Glomerular visceral epithelial cell (primary cell): ENCODE results near the gene MAGEA9.
"Not testable (repeated sequence)": the region's sequence is repeated elsewhere in the genome, so short reads cannot be mapped to it uniquely, and the experiment has no call there.

Experiments used
- DNase-seq: peaks from one replicate; pipeline ENCODE4 v3.0.0-alpha.2; 2016; ENCODE audit errors: extremely low spot score

MAGEA9 gene

DNA sequence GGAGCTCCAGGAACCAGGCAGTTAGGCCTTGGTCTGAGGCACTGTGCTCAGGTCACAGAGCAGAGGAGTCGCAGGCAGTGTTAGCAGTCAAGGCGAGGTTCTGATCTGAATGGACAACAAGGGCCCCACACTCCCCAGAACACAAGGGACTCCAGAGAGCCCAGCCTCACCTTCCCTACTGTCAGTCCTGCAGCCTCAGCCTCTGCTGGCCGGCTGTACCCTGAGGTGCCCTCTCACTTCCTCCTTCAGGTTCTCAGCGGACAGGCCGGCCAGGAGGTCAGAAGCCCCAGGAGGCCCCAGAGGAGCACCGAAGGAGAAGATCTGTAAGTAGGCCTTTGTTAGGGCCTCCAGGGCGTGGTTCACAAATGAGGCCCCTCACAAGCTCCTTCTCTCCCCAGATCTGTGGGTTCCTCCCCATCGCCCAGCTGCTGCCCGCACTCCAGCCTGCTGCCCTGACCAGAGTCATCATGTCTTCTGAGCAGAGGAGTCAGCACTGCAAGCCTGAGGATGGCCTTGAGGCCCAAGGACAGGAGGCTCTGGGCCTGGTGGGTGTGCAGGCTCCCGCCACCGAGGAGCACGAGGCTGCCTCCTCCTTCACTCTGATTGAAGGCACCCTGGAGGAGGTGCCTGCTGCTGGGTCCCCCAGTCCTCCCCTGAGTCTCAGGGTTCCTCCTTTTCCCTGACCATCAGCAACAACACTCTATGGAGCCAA is 26.2 kb downstream of the MAGEA9 start:
- no peak for DNase-seq

DNA sequence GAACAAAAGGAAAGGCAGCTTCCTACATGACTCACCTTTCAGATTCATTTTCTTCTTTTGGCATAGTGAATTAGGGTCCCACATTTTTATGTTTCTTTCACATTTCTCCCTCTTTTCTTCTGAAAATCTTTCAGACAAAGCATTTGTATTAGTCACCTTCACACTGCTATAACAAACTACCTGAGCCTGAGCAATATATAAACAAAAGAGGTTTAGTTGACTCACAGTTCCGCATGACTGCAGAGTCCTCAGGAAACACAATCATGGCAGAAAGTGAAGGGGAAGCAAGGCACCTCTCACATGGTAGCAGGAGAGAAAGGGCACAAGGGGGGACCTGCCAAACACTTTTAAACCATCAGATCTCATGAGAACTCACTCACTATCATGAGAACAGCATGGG is 36.9 kb downstream of the MAGEA9 start:
- DNase-seq, result no peak

DNA sequence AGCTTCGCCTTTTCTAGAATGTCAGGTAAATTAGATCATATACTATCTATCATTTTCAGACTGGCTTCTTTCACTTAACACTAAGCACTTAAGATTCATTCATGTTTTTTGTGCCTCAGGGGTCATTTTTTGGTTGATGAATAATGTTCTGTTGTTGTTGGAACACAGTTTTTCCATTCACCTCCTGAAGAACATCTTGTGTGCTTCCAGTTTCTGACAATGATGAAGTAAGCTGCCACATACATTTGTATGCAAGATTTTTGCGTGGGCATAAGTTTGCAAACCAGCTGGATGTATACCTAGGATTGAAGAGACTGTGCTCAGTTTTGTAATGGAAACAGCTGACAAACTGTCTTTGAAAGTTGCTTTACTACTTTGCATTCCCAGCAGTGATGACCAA is 37.6 kb downstream of the MAGEA9 start:
- DNase-seq, result no peak

DNA sequence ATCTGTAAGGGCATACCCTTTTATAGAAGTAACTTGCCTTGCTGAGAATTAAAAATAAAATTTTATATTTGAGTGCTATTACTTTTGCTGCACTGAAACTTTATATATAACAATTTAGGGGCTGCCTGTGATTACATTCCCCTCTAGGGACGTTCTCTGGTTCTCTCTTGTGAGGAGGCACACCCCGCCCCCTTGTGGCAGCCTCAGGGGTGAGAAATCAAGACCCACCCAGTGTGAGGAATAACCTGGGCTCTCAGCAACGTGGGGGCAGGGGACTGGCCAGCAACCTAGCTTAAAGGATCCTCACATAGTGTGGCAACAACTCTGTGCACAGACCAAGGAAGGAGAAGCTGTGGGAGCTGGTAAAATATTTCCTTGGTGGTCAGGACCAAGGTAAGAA is 43.7 kb downstream of the MAGEA9 start:
- DNase-seq, result peak; percentile 6

DNA sequence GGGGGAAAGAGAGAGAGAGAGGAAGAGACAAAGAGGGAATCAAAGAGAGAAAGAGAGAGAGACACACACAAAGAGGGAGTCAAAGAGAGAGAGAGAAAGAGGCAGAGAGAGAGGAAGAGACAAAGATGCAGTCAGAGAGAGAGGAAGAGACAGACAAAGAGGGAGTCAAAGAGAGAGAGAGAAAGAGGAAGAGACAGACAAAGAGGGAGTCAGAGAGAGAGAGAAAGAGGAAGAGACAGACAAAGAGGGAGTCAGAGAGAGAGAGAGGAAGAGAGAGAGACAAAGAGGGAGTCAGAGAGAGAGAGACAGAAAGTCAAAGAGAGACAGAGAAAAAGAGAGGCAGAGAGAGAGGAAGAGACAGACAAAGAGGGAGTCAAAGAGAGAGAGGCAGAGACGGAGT is 45.5 kb downstream of the MAGEA9 start:
- no peak for DNase-seq

DNA sequence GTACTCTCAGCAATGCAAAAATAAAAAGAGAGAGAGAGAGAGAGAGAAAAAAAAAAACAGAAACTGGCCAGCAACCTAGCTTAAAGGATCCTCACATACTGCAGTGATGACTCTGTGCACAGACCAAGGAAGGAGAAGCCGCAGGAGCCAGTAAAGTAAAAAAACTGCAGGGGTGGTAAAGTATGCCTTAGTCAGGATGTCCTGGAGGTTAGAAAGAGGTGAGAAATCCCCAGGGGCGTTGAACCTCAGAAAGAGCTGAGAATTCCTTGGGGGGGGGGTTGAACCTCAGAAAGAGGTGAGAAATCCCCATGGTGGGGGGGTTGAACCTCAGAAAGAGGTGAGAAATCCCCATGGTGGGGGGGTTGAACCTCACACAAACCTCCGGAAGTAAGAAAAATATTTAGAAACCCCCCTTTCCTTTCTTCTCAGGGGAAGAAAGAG is 48.0 kb downstream of the MAGEA9 start:
- peak; percentile 60 for DNase-seq

DNA sequence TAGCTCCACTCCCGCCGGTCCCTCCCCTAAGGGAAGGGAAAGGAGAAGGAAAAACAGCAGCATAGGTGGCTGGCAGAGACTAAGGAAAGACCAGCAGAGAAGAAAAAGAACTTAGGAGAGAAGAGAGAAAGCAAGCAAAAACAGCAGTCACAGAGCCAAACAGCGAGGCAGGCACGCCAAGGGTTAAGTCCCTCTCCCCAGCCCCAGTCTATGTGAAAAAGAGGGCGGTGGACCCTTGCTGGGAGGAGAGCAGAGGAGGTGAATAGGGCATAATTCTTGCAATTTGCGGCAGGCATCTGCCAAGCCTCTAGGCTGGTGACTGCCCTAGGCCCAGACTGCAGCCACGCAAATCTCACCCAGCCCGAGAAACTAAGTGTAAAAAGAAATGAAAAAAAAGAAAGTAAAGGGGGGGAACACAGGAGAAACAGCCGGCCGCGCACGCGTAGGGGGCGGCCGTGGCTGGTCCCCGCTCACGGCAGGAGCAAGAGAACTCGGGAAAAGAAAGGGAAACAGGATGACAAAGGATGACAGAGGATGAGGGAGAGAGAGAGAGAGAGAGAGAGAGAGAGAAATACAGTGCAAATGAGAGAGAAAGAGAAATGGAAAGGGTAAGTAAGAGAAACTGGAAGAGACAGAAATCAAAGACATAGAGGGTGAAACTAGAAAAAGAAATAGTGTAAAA is 48.6 kb downstream of the MAGEA9 start:
- DNase-seq, result peak; percentile 30

DNA sequence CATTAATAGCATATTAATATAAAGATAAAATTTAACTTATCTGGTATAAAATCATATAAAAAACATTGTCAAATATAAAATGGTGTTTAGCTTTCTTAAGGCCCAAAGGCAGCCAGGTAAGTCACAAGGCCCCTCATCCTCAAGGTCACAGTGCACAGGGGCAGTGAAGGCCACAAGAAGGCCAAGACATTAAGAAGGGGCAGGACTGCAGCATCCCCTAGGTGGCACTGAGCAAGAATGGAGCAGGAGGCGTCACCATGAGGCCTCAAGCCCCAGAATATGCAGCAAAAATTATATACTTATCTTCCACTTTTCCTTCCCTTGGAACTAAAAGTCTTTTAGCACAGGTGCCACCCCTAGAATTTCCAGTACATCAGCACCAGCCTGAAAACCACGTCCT is 49.7 kb downstream of the MAGEA9 start:
- no peak for DNase-seq

DNA sequence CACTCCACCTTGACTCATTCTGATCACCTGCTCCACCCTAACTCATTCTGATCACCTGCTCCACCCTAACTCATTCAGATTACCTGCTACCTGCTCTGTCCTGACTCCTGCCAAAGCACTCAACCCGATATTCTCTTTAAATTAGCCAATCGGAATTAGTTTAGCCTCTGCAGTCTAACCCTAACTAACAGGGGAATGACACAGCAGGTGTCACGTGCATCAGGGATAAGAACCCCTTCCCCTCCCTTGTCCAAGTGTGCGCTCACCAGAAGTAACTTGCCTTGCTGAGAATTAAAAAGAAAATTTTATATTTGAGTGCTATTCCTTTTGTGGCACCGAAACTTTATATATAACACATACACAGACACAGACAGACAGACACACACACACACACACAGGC is 55.0 kb downstream of the MAGEA9 start:
- not testable (repeated sequence) for DNase-seq

DNA sequence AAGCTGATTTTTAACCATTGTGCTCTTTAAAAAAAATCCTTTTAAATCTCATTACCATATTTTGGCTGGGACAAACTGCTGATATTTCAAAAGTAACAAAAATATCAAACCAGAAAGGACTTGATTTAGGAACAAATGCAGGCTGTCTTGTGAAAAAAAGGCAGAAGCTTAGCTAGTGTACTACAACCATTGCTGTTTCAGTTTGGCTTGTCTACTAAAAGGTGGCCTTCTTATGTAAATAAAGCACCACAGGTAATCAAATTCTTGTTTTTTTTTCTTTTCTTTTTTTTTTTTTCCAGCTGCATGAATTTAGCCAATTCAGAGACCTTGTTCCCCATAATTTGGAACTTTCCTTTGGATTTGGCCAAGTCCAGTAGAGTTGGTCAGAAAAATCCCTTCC is 55.4 kb downstream of the MAGEA9 start:
- DNase-seq, result no peak
